IMR-90 (cell line): Measurements from ENCODE around the gene SNRNP35. TPM values are rescaled to one million over a fixed set of nuclear protein-coding genes. Genes with fewer than 3 reads are reported as not detected.
"Not testable (repeated sequence)": the region's sequence is repeated elsewhere in the genome, so short reads cannot be mapped to it uniquely, and the experiment has no call there.

ENCODE experiments used
- ATAC-seq: fragments of 200-7000 bp; cut with Tn5 transposase; 2 replicates; pipeline ENCODE4 v1.9.1; 2020; ENCODE audit warnings: low read depth, mild to moderate bottlenecking, moderate library complexity
- Bru-seq: library from RNA; stranded (reverse); fragments of 400-500 nt; gene quantifications from one replicate; lab custom pipeline; 2021; lab: Mats Ljungman, UMichigan
- BruChase-seq, 2 experiments: library from RNA; stranded (reverse); fragments of 400-500 nt; gene quantifications; one replicate each; lab custom pipeline; 2021; lab: Mats Ljungman, UMichigan
- BruUV-seq: library from RNA; stranded (reverse); fragments of 400-500 nt; replicated peaks from 2 replicates; lab custom pipeline; 2021; lab: Mats Ljungman, UMichigan
- CTCF ChIA-PET: fragments of 300-600 bp; formaldehyde crosslinking; extraction: SDS; loops from one replicate; lab custom pipeline; 2021; ENCODE audit warnings: antibody characterized with exemption; lab: Yijun Ruan, JAX
- POLR2A ChIA-PET: fragments of 300-600 bp; sonication (Branson Sonifier 250); formaldehyde crosslinking; loops from one replicate; lab custom pipeline; 2022; ENCODE audit warnings: antibody characterized with exemption; ENCODE audit not compliant: unreplicated experiment; lab: Charles Lee
- DNase-seq: peaks from one replicate; pipeline ENCODE4 v3.0.0; 2013
- H2AFZ ChIP-seq: replicated peaks from 2 replicates; pipeline ENCODE3; 2013; ENCODE audit warnings: low read length, mild to moderate bottlenecking; ENCODE audit not compliant: poor library complexity
- H2AK5ac ChIP-seq: 2 replicates; pipeline ENCODE4 v1.6.1; 2013; ENCODE audit warnings: low read depth, low read length, inconsistent platforms
- H2AK9ac ChIP-seq: replicated peaks from 2 replicates; pipeline ENCODE3; 2013; ENCODE audit warnings: mild to moderate bottlenecking, low read depth, low read length, moderate library complexity; ENCODE audit not compliant: poor library complexity
- H2BK120ac ChIP-seq: 2 replicates; pipeline ENCODE4 v1.6.1; 2013; ENCODE audit warnings: low read depth, low read length, inconsistent platforms
- H2BK15ac ChIP-seq: 3 replicates; pipeline ENCODE4 v1.6.1; 2013; ENCODE audit warnings: low read depth, low read length, inconsistent platforms
- H2BK20ac ChIP-seq: 2 replicates; pipeline ENCODE4 v1.6.1; 2013; ENCODE audit warnings: low read depth, mild to moderate bottlenecking, inconsistent platforms, low read length, moderate library complexity
- H2BK5ac ChIP-seq: 2 replicates; pipeline ENCODE4 v1.6.1; 2013; ENCODE audit warnings: mild to moderate bottlenecking, low read depth, low read length, inconsistent platforms; ENCODE audit not compliant: poor library complexity, severe bottlenecking
- H3K14ac ChIP-seq: replicated peaks from 2 replicates; pipeline ENCODE4 v1.6.1; 2013; ENCODE audit warnings: low read depth, low read length, inconsistent platforms
- H3K18ac ChIP-seq: 2 replicates; pipeline ENCODE4 v1.6.1; 2013; ENCODE audit warnings: low read depth, low read length, control low read depth
- H3K23ac ChIP-seq: 2 replicates; pipeline ENCODE4 v1.6.1; 2013; ENCODE audit warnings: low read depth, low read length, inconsistent platforms
- H3K27ac ChIP-seq: 2 replicates; pipeline ENCODE4 v1.5.1; 2013; ENCODE audit warnings: mild to moderate bottlenecking, control low read depth, low read length; ENCODE audit not compliant: insufficient read depth
- H3K27me3 ChIP-seq: 2 replicates; pipeline ENCODE4 v1.6.1; 2013; ENCODE audit warnings: low read length; ENCODE audit not compliant: control insufficient read depth, insufficient read depth
- H3K36me3 ChIP-seq: 2 replicates; pipeline ENCODE4 v1.6.1; 2013; ENCODE audit warnings: low read length, mixed read lengths; ENCODE audit not compliant: control insufficient read depth, insufficient read depth
- H3K4ac ChIP-seq: 2 replicates; pipeline ENCODE4 v1.6.1; 2013; ENCODE audit warnings: low read depth, low read length, inconsistent platforms
- H3K4me1 ChIP-seq: 2 replicates; pipeline ENCODE4 v1.6.1; 2013; ENCODE audit warnings: low read length, mixed read lengths; ENCODE audit not compliant: control insufficient read depth, insufficient read depth
- H3K4me2 ChIP-seq: 2 replicates; pipeline ENCODE4 v1.6.1; 2013; ENCODE audit warnings: low read depth, mild to moderate bottlenecking, control low read depth, low read length, moderate library complexity
- H3K4me3 ChIP-seq: 2 replicates; pipeline ENCODE4 v1.5.1; 2013; ENCODE audit warnings: low read depth, mild to moderate bottlenecking, control low read depth, low read length, moderate library complexity; ENCODE audit not compliant: insufficient read depth
- H3K56ac ChIP-seq: 2 replicates; pipeline ENCODE4 v1.6.1; 2013; ENCODE audit warnings: low read length, inconsistent platforms; ENCODE audit not compliant: insufficient read depth; ENCODE audit errors: extremely low read depth
- H3K79me1 ChIP-seq, 2 experiments: 2 replicates each; pipeline ENCODE4 v1.6.1; 2013; ENCODE audit warnings: low read length in 2 of 2, inconsistent platforms in 1 of 2, low read depth in 1 of 2
- H3K9ac ChIP-seq: 2 replicates; pipeline ENCODE4 v1.6.1; 2013; ENCODE audit warnings: low read depth, low read length, control low read depth
- H3K9me1 ChIP-seq: 2 replicates; pipeline ENCODE4 v1.6.1; 2013; ENCODE audit warnings: low read length, inconsistent platforms; ENCODE audit not compliant: insufficient read depth
- H3K9me3 ChIP-seq: 2 replicates; pipeline ENCODE4 v1.6.1; 2013; ENCODE audit warnings: low read length; ENCODE audit not compliant: control insufficient read depth, insufficient read depth
- H4K20me1 ChIP-seq: 2 replicates; pipeline ENCODE4 v1.6.1; 2013; ENCODE audit warnings: low read length, inconsistent platforms; ENCODE audit not compliant: insufficient read depth
- H4K5ac ChIP-seq: 2 replicates; pipeline ENCODE4 v1.6.1; 2013; ENCODE audit warnings: mild to moderate bottlenecking, low read depth, low read length, control low read depth
- H4K8ac ChIP-seq, 2 experiments: 2 replicates each; pipeline ENCODE4 v1.6.1; 2013; ENCODE audit warnings: low read depth in 2 of 2, low read length in 2 of 2, control low read depth in 1 of 2, inconsistent platforms in 1 of 2
- H4K91ac ChIP-seq: 2 replicates; pipeline ENCODE4 v1.6.1; 2013; ENCODE audit warnings: low read depth, low read length, inconsistent platforms; ENCODE audit not compliant: insufficient read depth
- FOS ChIP-seq: fragments of 150-350 bp; IDR thresholded peaks from 2 replicates; pipeline ENCODE4 v1.6.1; 2016; ENCODE audit warnings: low read depth, low read length
- MAZ ChIP-seq: IDR thresholded peaks from 2 replicates; pipeline ENCODE4 v1.6.1; 2012; ENCODE audit warnings: low read depth, mild to moderate bottlenecking, low read length, improper control_type of control experiment, moderate library complexity, borderline replicate concordance
- POLR2A ChIP-seq: IDR thresholded peaks from 2 replicates; pipeline ENCODE4 v1.6.1; 2012; ENCODE audit warnings: mild to moderate bottlenecking, low read depth, low read length
- WGBS, 2 experiments: methylation state at CpG; one replicate each; pipeline versions ENCODE4 v1.1.5 to v1.1.7; 2013; ENCODE audit warnings: missing lambda C conversion rate in 2 of 2; ENCODE audit not compliant: insufficient read length in 1 of 2; ENCODE audit errors: extremely low coverage in 2 of 2; 5-methylcytosine and 5-hydroxymethylcytosine counted together
- dilution Hi-C: fragments of 300-500 bp; cut with HindIII; formaldehyde crosslinking; loops from one replicate; pipeline ENCODE4 v1.14.3; 2018; ENCODE audit warnings: low sequenced_read_pairs; ENCODE audit not compliant: unreplicated experiment
- in situ Hi-C: fragments of 300-500 bp; cut with MboI; formaldehyde crosslinking; loops from 3 replicates; pipeline ENCODE4 v1.14.3; 2019; ENCODE audit warnings: low sequenced_read_pairs, inconsistent platforms, mixed read lengths
- intact Hi-C: fragments of 100-400 bp; cut with micrococcal nuclease; formaldehyde crosslinking; loops from 2 replicates; pipeline ENCODE4 v1.10.0; 2022
- long read RNA-seq: library from polyadenylated mRNA; unstranded; transcript quantifications from one replicate; pipeline ENCODE4 v2.0.0, GENCODE V29; 2021; ENCODE audit not compliant: unreplicated experiment
- polyA plus RNA-seq, 3 experiments: library from polyadenylated mRNA; depleted of rRNA; stranded (reverse); fragments of >200 nt; gene quantifications; 2 replicates each; pipeline ENCODE4 v1.2.3, GENCODE V29; 2012; ENCODE audit warnings: low replicate concordance in 1 of 3
- total RNA-seq: library from RNA; depleted of rRNA; stranded (reverse); fragments of >200 nt; gene quantifications from 2 replicates; pipeline ENCODE4 v1.2.3, GENCODE V29; 2012; rRNA removed

The SNRNP35 gene
- total RNA-seq: 4.7 and 10.6 TPM in 2 replicates
- polyA plus RNA-seq (2012; rRNA removed): 14.1 and 15.4 TPM in 2 replicates
- 4.0 and 5.3 TPM in 2 replicates for polyA plus RNA-seq (2012; cell fraction: cytosol; rRNA removed)
- 5.5 and 17.8 TPM in 2 replicates for polyA plus RNA-seq (2012; cell fraction: nucleus; rRNA removed; ENCODE audit: low replicate concordance)
- Bru-seq, nascent RNA: percentile 78 among the genes with signal in this experiment
- BruChase-seq, experiment 1, labeled RNA remaining after a 6-hour chase: percentile 91 among the genes with signal in this experiment
- percentile 80 among the genes with signal in this experiment for BruChase-seq, experiment 2, labeled RNA remaining after a 2-hour chase
- long read RNA-seq, transcript SNRNP35-203 (2 exons, 1,975 nt): major isoform, 5 of 13 reads
- long read RNA-seq, partial matches to known transcripts: 0 of 13 reads
- long read RNA-seq, other reads (novel, unspliced or antisense): 7 of 13 reads

- Histone ChIP-seq H2BK20ac (peak within 1 kb of the TSS; percentile 61; the same call in 1 of the 2 replicates), H3K4ac (peak within 1 kb of the TSS; percentile 99), H3K9me3 (no peaks in the 10 kb centered on the region), H4K91ac (peak within 1 kb of the TSS; percentile 97), H3K4me1 (no peaks in the 10 kb centered on the region; the same call in 1 of the 2 replicates), H4K20me1 (no peaks in the 10 kb centered on the region), H2BK120ac (peak within 1 kb of the TSS; percentile 92), H2BK15ac (peak within 1 kb of the TSS; percentile 90; the same call in 2 of the 3 replicates), H3K18ac (peak within 1 kb of the TSS; percentile 97), H3K4me3 (peak within 1 kb of the TSS; percentile 93), H2AK5ac (peak within 1 kb of the TSS; percentile 78), H2AK9ac (peak within 1 kb of the TSS; percentile 99), H3K36me3 (peaks cover 1% of the 10 kb centered on the region; the same call in 1 of the 2 replicates), H3K79me1 (peaks cover 18 to 37% of the 10 kb centered on the region in 2 experiments; a peak in 3 of 4 replicates), H4K8ac (peak within 1 kb of the TSS; percentile 90 to 96), H2AFZ (peak within 1 kb of the TSS; percentile 100), H4K5ac (peak within 1 kb of the TSS; percentile 94), H3K27ac (peak within 1 kb of the TSS; percentile 100), H3K9ac (peak within 1 kb of the TSS; percentile 98), H3K4me2 (peak within 1 kb of the TSS; percentile 77), H3K14ac (peak within 1 kb of the TSS; percentile 100), H3K9me1 (0 out of 2 replicates have a peak, but pooled peaks cover 2% of the 10 kb centered on the region), H2BK5ac (peak within 1 kb of the TSS; percentile 99), H3K27me3 (no peaks in the 10 kb centered on the region), H3K23ac (peak within 1 kb of the TSS; percentile 92), H3K56ac (peak within 1 kb of the TSS; percentile 51)
- ChIA-PET POLR2A (no interaction called here), CTCF (interaction anchor here (0.6 kb wide), 2 partner anchors 8 to 34 kb away, joined by 3 read pairs; no protein-coding TSS in a partner anchor)
- ATAC-seq (peak; percentile 84), DNase-seq (peak; percentile 74)
- dilution Hi-C loops: no loop called here
- intact Hi-C loops: loop anchor here (1.0 kb wide), 1 partner anchor 124 kb away; no protein-coding TSS in a partner anchor
- BruUV-seq: no TSS peak
- in situ Hi-C loops: no loop called here
- WGBS, 2 experiments: 0% methylated on average over 23 of the region's 48 CpGs; no CpG with 5 or more reads in 1 of the 2 experiments
- peak; percentile 29 for TF ChIP-seq POLR2A
- TF ChIP-seq MAZ: peak; percentile 60; the same call in 1 of the 2 replicates
- no peak for TF ChIP-seq FOS
Measured at GRCh38 chr12:123457980-123458779, at the start of gene SNRNP35. SNRNP35 (plus strand) TSS chr12:123458139; CDS start chr12:123465541, 7,402 bp downstream.

DNA sequence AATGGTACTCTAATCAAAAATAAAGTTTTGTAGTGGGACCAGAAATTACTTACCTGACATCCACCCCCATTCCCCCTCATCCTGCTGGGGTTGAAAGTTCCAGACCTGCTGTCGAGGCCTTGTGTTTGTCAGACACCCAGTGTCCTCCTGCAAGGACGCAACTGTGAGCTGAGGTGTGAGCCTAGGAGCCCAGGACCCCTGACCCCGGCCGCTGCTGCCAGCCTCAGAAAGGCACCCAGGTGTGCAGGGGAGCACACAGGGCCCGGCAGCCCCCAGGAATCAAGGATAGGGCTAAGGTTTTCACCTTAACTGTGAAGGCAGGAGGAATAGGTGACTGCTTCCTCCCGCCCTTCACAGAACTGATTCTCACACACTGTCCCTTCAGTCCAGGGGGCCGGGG is 49.3 kb upstream of the SNRNP35 start:
- H2BK120ac ChIP-seq, H3K56ac ChIP-seq, in situ Hi-C loops, H3K4ac ChIP-seq, H2AFZ ChIP-seq, H3K9me1 ChIP-seq, H4K5ac ChIP-seq, H3K4me2 ChIP-seq, H3K9me3 ChIP-seq, ATAC-seq, H2AK5ac ChIP-seq, H2BK20ac ChIP-seq, H2BK5ac ChIP-seq, H2AK9ac ChIP-seq, H3K4me3 ChIP-seq, H3K18ac ChIP-seq, dilution Hi-C loops, intact Hi-C loops, H3K27me3 ChIP-seq, DNase-seq, H3K4me1 ChIP-seq, H2BK15ac ChIP-seq, H3K9ac ChIP-seq, H3K14ac ChIP-seq, H4K8ac ChIP-seq, H4K91ac ChIP-seq, H3K23ac ChIP-seq, CTCF ChIA-PET, H3K79me1 ChIP-seq, H4K20me1 ChIP-seq, H3K27ac ChIP-seq: not testable (repeated sequence)
- WGBS, 2 experiments: 100% methylated on average over 3 of the region's 7 CpGs; no CpG with 5 or more reads in 1 of the 2 experiments
- POLR2A ChIA-PET: interaction anchor here (0.6 kb wide), 1 partner anchor 25 kb away, joined by 5 read pairs; no protein-coding TSS in a partner anchor
- peaks cover 40% of the 10 kb centered on the region for H3K36me3 ChIP-seq
- TSS peak; percentile 85 for BruUV-seq
